HepG2 (cell line): ENCODE measurements around the gene USP7.

ENCODE experiments used
- ADNP ChIP-seq: sonication (generic); formaldehyde crosslinking; IDR thresholded peaks from 2 replicates; pipeline ENCODE4 v1.4.0; 2020; ENCODE audit warnings: missing genetic modification reagents
- BHLHE40 ChIP-seq: IDR thresholded peaks from 2 replicates; pipeline ENCODE4 v1.6.1; 2011; ENCODE audit warnings: low read length, improper control_type of control experiment
- DNMT3B ChIP-seq: conservative IDR thresholded peaks from 2 replicates; pipeline ENCODE4 v1.6.1; 2016; ENCODE audit warnings: missing biosample characterization, control low read depth
- FOSL1 ChIP-seq: sonication (generic); formaldehyde crosslinking; IDR thresholded peaks from 2 replicates; pipeline ENCODE4 v1.9.0; 2021; ENCODE audit warnings: missing genetic modification reagents, borderline replicate concordance
- KLF13 ChIP-seq: sonication (generic); formaldehyde crosslinking; IDR thresholded peaks from 2 replicates; pipeline ENCODE4 v1.4.0; 2020; ENCODE audit warnings: mild to moderate bottlenecking, missing genetic modification reagents
- MZF1 ChIP-seq: sonication (generic); formaldehyde crosslinking; IDR thresholded peaks from 2 replicates; pipeline ENCODE4 v1.8.1; 2023; ENCODE audit warnings: mild to moderate bottlenecking, missing genetic modification reagents, borderline replicate concordance
- NFATC3 ChIP-seq: sonication (generic); formaldehyde crosslinking; IDR thresholded peaks from 2 replicates; pipeline ENCODE4 v1.5.1; 2020; ENCODE audit warnings: mild to moderate bottlenecking, missing genetic modification reagents
- SIN3A ChIP-seq: IDR thresholded peaks from 2 replicates; pipeline ENCODE4 v1.6.1; 2011; ENCODE audit warnings: low read depth, mild to moderate bottlenecking, control low read depth, low read length, borderline replicate concordance
- SRSF1 ChIP-seq: fragments of 200-400 bp; formaldehyde crosslinking; optimal IDR thresholded peaks from 2 replicates; pipeline ENCODE3; 2017; ENCODE audit warnings: mild to moderate bottlenecking, low read depth, low read length, moderate library complexity
- YY1 ChIP-seq: IDR thresholded peaks from 2 replicates; pipeline ENCODE4 v1.6.1; 2011; ENCODE audit warnings: low read length, low read depth, moderate library complexity, mild to moderate bottlenecking; ENCODE audit not compliant: insufficient read depth, insufficient replicate concordance
- ZNF768 ChIP-seq: sonication (generic); formaldehyde crosslinking; IDR thresholded peaks from 2 replicates; pipeline ENCODE4 v1.4.0; 2020; ENCODE audit warnings: missing genetic modification reagents
- ZSCAN12 ChIP-seq: sonication (generic); formaldehyde crosslinking; IDR thresholded peaks from 2 replicates; pipeline ENCODE4 v1.9.0; 2021; ENCODE audit warnings: mild to moderate bottlenecking, missing genetic modification reagents
- TF ChIP-seq, protein P1 (sequence below): sonication (generic); formaldehyde crosslinking; IDR thresholded peaks from 2 replicates; pipeline ENCODE4 v1.4.0; 2020; ENCODE audit warnings: missing genetic modification reagents
- TF ChIP-seq, protein P2 (sequence below): sonication (generic); formaldehyde crosslinking; IDR thresholded peaks from 2 replicates; pipeline ENCODE4 v1.5.0; 2020; ENCODE audit warnings: mild to moderate bottlenecking, missing genetic modification reagents, moderate library complexity

DNA sequence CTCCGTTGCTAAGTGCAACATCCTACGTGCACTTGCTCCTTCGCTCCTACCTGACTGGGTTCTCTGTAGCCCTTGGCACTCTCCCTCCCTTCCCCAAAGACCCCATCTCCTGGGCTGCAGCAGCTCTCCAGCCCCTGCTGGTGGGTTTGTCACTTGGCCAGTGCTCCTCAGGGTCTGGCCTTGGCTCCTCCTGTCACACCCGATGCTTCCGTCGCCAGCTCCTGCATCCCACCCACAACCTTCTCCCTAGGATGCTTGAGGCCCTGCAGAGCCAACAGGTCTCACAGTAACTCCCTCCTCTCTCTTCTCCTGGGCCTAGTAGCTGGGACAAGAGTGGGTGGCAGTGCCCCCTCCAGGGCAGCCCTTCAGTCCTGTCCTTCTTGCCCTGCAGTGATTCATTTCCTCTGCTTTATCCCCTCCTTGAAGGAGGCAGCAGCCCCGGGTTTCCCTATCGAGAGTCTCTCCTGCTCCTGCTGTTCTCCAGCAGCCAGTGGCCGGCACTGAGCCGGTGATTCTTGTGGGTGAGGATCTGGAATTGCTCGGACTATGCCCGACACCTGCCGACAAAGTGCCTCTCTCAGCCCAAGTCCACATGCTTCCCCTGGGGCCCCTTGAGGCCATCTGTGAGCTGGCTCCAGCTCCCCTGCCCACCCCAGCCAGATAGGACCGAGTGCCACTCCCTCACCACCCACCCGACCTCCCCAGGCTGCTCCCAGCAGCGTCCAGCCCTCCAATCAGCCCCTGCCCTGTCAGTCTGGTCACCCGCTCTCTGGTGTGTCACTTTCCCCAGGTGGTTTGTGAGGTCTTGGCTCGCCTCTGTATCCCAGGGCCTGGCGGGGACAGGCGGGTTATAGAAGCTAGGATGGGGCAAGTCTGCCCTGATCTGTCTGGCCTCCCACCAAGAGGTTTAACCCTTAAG lies 77.8 kb downstream of the USP7 start:
- no peak for TF ChIP-seq ZSCAN12 (CRISPR knock-in tag)
- TF ChIP-seq KLF13 (CRISPR knock-in tag), result no peak
- TF ChIP-seq ZNF768 (CRISPR knock-in tag), result no peak
- no peak for TF ChIP-seq SIN3A
- TF ChIP-seq YY1, result no peak
- no peak for TF ChIP-seq NFATC3 (CRISPR knock-in tag)
- no peak; the same call in 1 of the 2 replicates for TF ChIP-seq BHLHE40
- TF ChIP-seq MZF1 (CRISPR knock-in tag), result no peak
- no peak for TF ChIP-seq DNMT3B
- TF ChIP-seq SRSF1, result peak; percentile 76
- TF ChIP-seq, protein P1, sequence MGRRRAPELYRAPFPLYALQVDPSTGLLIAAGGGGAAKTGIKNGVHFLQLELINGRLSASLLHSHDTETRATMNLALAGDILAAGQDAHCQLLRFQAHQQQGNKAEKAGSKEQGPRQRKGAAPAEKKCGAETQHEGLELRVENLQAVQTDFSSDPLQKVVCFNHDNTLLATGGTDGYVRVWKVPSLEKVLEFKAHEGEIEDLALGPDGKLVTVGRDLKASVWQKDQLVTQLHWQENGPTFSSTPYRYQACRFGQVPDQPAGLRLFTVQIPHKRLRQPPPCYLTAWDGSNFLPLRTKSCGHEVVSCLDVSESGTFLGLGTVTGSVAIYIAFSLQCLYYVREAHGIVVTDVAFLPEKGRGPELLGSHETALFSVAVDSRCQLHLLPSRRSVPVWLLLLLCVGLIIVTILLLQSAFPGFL (CRISPR knock-in tag), result no peak
- TF ChIP-seq, protein P2, sequence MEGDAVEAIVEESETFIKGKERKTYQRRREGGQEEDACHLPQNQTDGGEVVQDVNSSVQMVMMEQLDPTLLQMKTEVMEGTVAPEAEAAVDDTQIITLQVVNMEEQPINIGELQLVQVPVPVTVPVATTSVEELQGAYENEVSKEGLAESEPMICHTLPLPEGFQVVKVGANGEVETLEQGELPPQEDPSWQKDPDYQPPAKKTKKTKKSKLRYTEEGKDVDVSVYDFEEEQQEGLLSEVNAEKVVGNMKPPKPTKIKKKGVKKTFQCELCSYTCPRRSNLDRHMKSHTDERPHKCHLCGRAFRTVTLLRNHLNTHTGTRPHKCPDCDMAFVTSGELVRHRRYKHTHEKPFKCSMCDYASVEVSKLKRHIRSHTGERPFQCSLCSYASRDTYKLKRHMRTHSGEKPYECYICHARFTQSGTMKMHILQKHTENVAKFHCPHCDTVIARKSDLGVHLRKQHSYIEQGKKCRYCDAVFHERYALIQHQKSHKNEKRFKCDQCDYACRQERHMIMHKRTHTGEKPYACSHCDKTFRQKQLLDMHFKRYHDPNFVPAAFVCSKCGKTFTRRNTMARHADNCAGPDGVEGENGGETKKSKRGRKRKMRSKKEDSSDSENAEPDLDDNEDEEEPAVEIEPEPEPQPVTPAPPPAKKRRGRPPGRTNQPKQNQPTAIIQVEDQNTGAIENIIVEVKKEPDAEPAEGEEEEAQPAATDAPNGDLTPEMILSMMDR (CRISPR knock-in tag), result peak; percentile 58
- no peak for TF ChIP-seq ADNP (CRISPR knock-in tag)
- no peak for TF ChIP-seq FOSL1 (CRISPR knock-in tag)
